HG03066 (cell line): Measurements from ENCODE around the gene CHERP.
"Not testable (repeated sequence)": the region's sequence is repeated elsewhere in the genome, so short reads cannot be mapped to it uniquely, and the experiment has no call there.

ENCODE experiments used
- ATAC-seq: cut with Tn5 transposase; IDR thresholded peaks from one replicate; pipeline ENCODE4 v1.9.1; 2021; ENCODE audit warnings: low read depth; ENCODE audit not compliant: unreplicated experiment

Gene CHERP

GRCh38 chr19:16486476-16486875 is 55.8 kb downstream of the CHERP start:
- not testable (repeated sequence) for ATAC-seq

- ATAC-seq: no peak
These were observed 59.5 kb downstream of the CHERP start for GRCh38 chr19:16482745-16483144.

- no peak for ATAC-seq
These were observed 64.9 kb downstream of the CHERP start for GRCh38 chr19:16477311-16477710.

- ATAC-seq: no peak
These were observed 65.8 kb downstream of the CHERP start for GRCh38 chr19:16476401-16476800.

- ATAC-seq: no peak
These were observed 68.3 kb downstream of the CHERP start for GRCh38 chr19:16473875-16474392.

GRCh38 chr19:16472992-16473391 is 69.2 kb downstream of the CHERP start:
- no peak for ATAC-seq

- not testable (repeated sequence) for ATAC-seq
These were observed 69.7 kb downstream of the CHERP start for GRCh38 chr19:16472559-16472899.

- no peak for ATAC-seq
These were observed 71.1 kb downstream of the CHERP start for GRCh38 chr19:16470911-16471811.

GRCh38 chr19:16470541-16470910 is 71.7 kb downstream of the CHERP start:
- ATAC-seq: no peak
